Upper lobe of left lung (tissue), 6 donors: ENCODE results near the gene NCBP3. TPM values are rescaled to one million over a fixed set of nuclear protein-coding genes. Genes with fewer than 3 reads are reported as not detected.

Source experiments
- ATAC-seq, 2 donors: fragments of 200-7000 bp; cut with Tn5 transposase; one replicate each; pipeline ENCODE4 v1.9.1; 2022; ENCODE audit warnings: mild to moderate bottlenecking in 2 of 2, moderate library complexity in 2 of 2; ENCODE audit not compliant: low FRiP score in 2 of 2
- DNase-seq, 2 donors: peaks; one replicate each; pipeline ENCODE4 v3.0.0-alpha.2; 2019 to 2020
- H3K27ac ChIP-seq, 4 donors: fragments of 200-600 bp; sonication (generic); one replicate each; pipeline ENCODE4 v1.5.1; 2016 to 2019
- H3K27me3 ChIP-seq, 4 donors: fragments of 200-600 bp; sonication (generic); one replicate each; pipeline ENCODE4 v1.5.1; 2017 to 2019
- H3K36me3 ChIP-seq, 4 donors: fragments of 200-600 bp; sonication (generic); one replicate each; pipeline ENCODE4 v1.5.1; 2016 to 2019
- H3K4me1 ChIP-seq, 4 donors: fragments of 200-600 bp; sonication (generic); one replicate each; pipeline ENCODE4 v1.5.1; 2018 to 2019
- H3K4me3 ChIP-seq, 4 donors: fragments of 200-600 bp; sonication (generic); one replicate each; pipeline ENCODE4 v1.5.1; 2017 to 2019; ENCODE audit warnings: mild to moderate bottlenecking in 2 of 4, moderate library complexity in 1 of 4
- H3K9me3 ChIP-seq, 4 donors: fragments of 200-600 bp; sonication (generic); one replicate each; pipeline ENCODE4 v1.5.1; 2018 to 2019
- CTCF ChIP-seq, 6 experiments: fragments of 450-650 bp in 4 of 6; fragments of 200-600 bp in 2 of 6; sonication (generic) in 2 of 6; IDR thresholded peaks; one replicate each; pipeline ENCODE4 v1.5.1; 2016 to 2019; ENCODE audit warnings: antibody characterized with exemption in 6 of 6
- EP300 ChIP-seq, 4 donors: sonication (generic); formaldehyde crosslinking; IDR thresholded peaks; one replicate each; pipeline ENCODE4 v1.5.1; 2017; ENCODE audit warnings: antibody characterized with exemption in 4 of 4, control low read depth in 2 of 4
- POLR2A ChIP-seq, 4 donors: fragments of 450-650 bp; IDR thresholded peaks; one replicate each; pipeline ENCODE4 v1.5.1; 2016 to 2017; ENCODE audit warnings: antibody characterized with exemption in 4 of 4, mild to moderate bottlenecking in 2 of 4
- POLR2AphosphoS5 ChIP-seq, 2 donors: sonication (generic); formaldehyde crosslinking; IDR thresholded peaks; one replicate each; pipeline ENCODE4 v1.5.1; 2017; ENCODE audit warnings: antibody characterized with exemption in 2 of 2
- WGBS, 2 donors: methylation state at CpG; one replicate each; pipeline ENCODE4 v1.1.5; 2017 to 2018; 5-methylcytosine and 5-hydroxymethylcytosine counted together
- total RNA-seq, 6 donors: library from RNA; depleted of rRNA in 4 of 6; stranded (reverse); fragments of >200 nt in 4 of 6; gene quantifications; one replicate each; pipeline versions ENCODE4 v1.1.0 to v1.2.1, GENCODE V29; 2016 to 2021
- donor health status: DM: no; HTN: no; CAD: no; lungs with moderate emphysema.
- donor health status: DM: no; HTN: yes; CAD: no; lungs with severe emphysema.

The NCBP3 gene
- total RNA-seq, 6 donors from 2014 or later: 17.3 to 43.0 (median 32.5) TPM

- no peaks in the 10 kb centered on the region for H3K36me3 ChIP-seq
- H3K27ac ChIP-seq: peak overlapping the region in 2 of 4 donors; percentile 54 to 62
- 81 to 86% methylated on average over 13 to 15 of the region's 15 CpGs for WGBS, 2 donors
- no peaks in the 10 kb centered on the region for H3K9me3 ChIP-seq
- H3K27me3 ChIP-seq: no peaks in the 10 kb centered on the region
- H3K4me3 ChIP-seq: no peak overlapping the region
- peaks cover 6 to 18% (median 7%) of the 10 kb centered on the region in 4 donors for H3K4me1 ChIP-seq
- DNase-seq (peak in 1 of 2 donors; percentile 49), ATAC-seq (peak in 1 of 2 donors; percentile 4)
- TF ChIP-seq POLR2AphosphoS5 (IDR thresholded peaks at IDR 0.05) (peak in 1 of 2 donors; percentile 16), EP300 (IDR thresholded peaks at IDR 0.05) (no peak), POLR2A (IDR thresholded peaks at IDR 0.05) (peak in 1 of 4 donors; percentile 51), CTCF (IDR thresholded peaks at IDR 0.05) (no peak)
Measured at GRCh38 chr17:3798273-3799180, 47.5 kb downstream of the NCBP3 start.

GRCh38 chr17:3796822-3797170 lies 49.2 kb downstream of the NCBP3 start:
- Histone ChIP-seq H3K36me3 (no peaks in the 10 kb centered on the region), H3K4me1 (peaks cover 0 to 10% (median 0%) of the 10 kb centered on the region in 4 donors), H3K4me3 (no peak overlapping the region), H3K27ac (no peak overlapping the region), H3K9me3 (no peaks in the 10 kb centered on the region), H3K27me3 (no peaks in the 10 kb centered on the region)
- DNase-seq: no peak
- WGBS, 2 donors: 81 to 87% methylated on average over 5 to 9 of the region's 9 CpGs
- ATAC-seq: no peak
- TF ChIP-seq EP300 (IDR thresholded peaks at IDR 0.05): no peak
- no peak for TF ChIP-seq POLR2AphosphoS5 (IDR thresholded peaks at IDR 0.05)
- no peak for TF ChIP-seq CTCF (IDR thresholded peaks at IDR 0.05)

GRCh38 chr17:3796110-3796821 lies 49.8 kb downstream of the NCBP3 start:
- DNase-seq: peak in 1 of 2 donors; percentile 56
- Histone ChIP-seq H3K27ac (no peak overlapping the region), H3K4me3 (no peak overlapping the region), H3K36me3 (no peaks in the 10 kb centered on the region), H3K27me3 (no peaks in the 10 kb centered on the region), H3K9me3 (no peaks in the 10 kb centered on the region), H3K4me1 (peaks cover 0 to 10% (median 0%) of the 10 kb centered on the region in 4 donors)
- WGBS, 2 donors: 66 to 83% methylated on average over 12 to 17 of the region's 17 CpGs
- peak in 1 of 2 donors; percentile 18 for ATAC-seq
- peak in 1 of 2 donors; percentile 22 for TF ChIP-seq POLR2AphosphoS5 (IDR thresholded peaks at IDR 0.05)
- no peak for TF ChIP-seq POLR2A (IDR thresholded peaks at IDR 0.05)

- ATAC-seq (no peak), DNase-seq (no peak)
- Histone ChIP-seq H3K36me3 (no peaks in the 10 kb centered on the region), H3K4me3 (no peak overlapping the region), H3K27ac (peak overlapping the region in 1 of 4 donors; percentile 39), H3K4me1 (peaks cover 0 to 8% (median 0%) of the 10 kb centered on the region in 4 donors), H3K27me3 (no peaks in the 10 kb centered on the region), H3K9me3 (no peaks in the 10 kb centered on the region)
- TF ChIP-seq POLR2AphosphoS5 (IDR thresholded peaks at IDR 0.05) (no peak), POLR2A (IDR thresholded peaks at IDR 0.05) (no peak), EP300 (IDR thresholded peaks at IDR 0.05) (no peak), CTCF (IDR thresholded peaks at IDR 0.05) (no peak)
- WGBS, 2 donors: 75 to 82% methylated on average over 17 to 29 of the region's 31 CpGs
Measured at GRCh38 chr17:3795390-3796102, 50.5 kb downstream of the NCBP3 start.
